Measurements from ENCODE around the gene SUPT6H. TPM values are rescaled to one million over a fixed set of nuclear protein-coding genes. Genes with fewer than 3 reads are reported as not detected.
A peak's percentile ranks its signal among the peaks of the same experiment; 100 is the strongest.

SUPT6H gene
- total RNA-seq, 1 experiment from 2014 or later: 61.3 TPM

DNA sequence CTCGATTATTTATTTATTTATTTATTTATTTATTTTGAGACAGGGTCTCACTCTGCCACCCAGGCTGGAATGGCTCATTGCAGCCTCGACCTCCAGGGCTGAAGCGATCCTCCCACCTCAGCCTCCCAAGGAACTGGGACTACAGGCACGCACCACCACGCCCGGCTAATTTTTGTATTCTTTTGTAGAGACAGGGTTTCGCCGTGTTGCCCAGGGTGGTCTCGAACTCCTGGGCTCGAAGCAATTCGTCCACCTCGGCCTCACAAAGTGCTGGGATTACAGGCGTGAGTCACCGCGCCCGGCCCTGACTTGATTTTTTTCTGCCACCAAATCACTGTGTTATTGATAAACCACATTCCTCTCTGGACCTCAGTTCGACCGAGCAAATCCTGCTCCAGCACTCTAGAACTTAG lies 57.0 kb downstream of the SUPT6H start:
- no peak for ATAC-seq
- TF ChIP-seq IRF2 (CRISPR knock-in tag; IDR thresholded peaks at IDR 0.05; ENCODE audit: borderline replicate concordance, low read depth) (no peak), TEAD4 (CRISPR knock-in tag; IDR thresholded peaks at IDR 0.05) (no peak), CREB1 (CRISPR knock-in tag; IDR thresholded peaks at IDR 0.05) (no peak), SOX15 (CRISPR knock-in tag; IDR thresholded peaks at IDR 0.05) (no peak), TP53 (CRISPR knock-in tag; IDR thresholded peaks at IDR 0.05) (no peak), FOXK1 (CRISPR knock-in tag; IDR thresholded peaks at IDR 0.05) (no peak), SP1 (CRISPR knock-in tag; conservative IDR thresholded peaks at IDR 0.05) (no peak), RELA (CRISPR knock-in tag; IDR thresholded peaks at IDR 0.05; ENCODE audit: borderline replicate concordance) (no peak)
- TF ChIP-seq, protein P1, sequence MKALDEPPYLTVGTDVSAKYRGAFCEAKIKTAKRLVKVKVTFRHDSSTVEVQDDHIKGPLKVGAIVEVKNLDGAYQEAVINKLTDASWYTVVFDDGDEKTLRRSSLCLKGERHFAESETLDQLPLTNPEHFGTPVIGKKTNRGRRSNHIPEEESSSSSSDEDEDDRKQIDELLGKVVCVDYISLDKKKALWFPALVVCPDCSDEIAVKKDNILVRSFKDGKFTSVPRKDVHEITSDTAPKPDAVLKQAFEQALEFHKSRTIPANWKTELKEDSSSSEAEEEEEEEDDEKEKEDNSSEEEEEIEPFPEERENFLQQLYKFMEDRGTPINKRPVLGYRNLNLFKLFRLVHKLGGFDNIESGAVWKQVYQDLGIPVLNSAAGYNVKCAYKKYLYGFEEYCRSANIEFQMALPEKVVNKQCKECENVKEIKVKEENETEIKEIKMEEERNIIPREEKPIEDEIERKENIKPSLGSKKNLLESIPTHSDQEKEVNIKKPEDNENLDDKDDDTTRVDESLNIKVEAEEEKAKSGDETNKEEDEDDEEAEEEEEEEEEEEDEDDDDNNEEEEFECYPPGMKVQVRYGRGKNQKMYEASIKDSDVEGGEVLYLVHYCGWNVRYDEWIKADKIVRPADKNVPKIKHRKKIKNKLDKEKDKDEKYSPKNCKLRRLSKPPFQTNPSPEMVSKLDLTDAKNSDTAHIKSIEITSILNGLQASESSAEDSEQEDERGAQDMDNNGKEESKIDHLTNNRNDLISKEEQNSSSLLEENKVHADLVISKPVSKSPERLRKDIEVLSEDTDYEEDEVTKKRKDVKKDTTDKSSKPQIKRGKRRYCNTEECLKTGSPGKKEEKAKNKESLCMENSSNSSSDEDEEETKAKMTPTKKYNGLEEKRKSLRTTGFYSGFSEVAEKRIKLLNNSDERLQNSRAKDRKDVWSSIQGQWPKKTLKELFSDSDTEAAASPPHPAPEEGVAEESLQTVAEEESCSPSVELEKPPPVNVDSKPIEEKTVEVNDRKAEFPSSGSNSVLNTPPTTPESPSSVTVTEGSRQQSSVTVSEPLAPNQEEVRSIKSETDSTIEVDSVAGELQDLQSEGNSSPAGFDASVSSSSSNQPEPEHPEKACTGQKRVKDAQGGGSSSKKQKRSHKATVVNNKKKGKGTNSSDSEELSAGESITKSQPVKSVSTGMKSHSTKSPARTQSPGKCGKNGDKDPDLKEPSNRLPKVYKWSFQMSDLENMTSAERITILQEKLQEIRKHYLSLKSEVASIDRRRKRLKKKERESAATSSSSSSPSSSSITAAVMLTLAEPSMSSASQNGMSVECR (CRISPR knock-in tag; IDR thresholded peaks at IDR 0.05; ENCODE audit: borderline replicate concordance): no peak
- TF ChIP-seq, protein P2, sequence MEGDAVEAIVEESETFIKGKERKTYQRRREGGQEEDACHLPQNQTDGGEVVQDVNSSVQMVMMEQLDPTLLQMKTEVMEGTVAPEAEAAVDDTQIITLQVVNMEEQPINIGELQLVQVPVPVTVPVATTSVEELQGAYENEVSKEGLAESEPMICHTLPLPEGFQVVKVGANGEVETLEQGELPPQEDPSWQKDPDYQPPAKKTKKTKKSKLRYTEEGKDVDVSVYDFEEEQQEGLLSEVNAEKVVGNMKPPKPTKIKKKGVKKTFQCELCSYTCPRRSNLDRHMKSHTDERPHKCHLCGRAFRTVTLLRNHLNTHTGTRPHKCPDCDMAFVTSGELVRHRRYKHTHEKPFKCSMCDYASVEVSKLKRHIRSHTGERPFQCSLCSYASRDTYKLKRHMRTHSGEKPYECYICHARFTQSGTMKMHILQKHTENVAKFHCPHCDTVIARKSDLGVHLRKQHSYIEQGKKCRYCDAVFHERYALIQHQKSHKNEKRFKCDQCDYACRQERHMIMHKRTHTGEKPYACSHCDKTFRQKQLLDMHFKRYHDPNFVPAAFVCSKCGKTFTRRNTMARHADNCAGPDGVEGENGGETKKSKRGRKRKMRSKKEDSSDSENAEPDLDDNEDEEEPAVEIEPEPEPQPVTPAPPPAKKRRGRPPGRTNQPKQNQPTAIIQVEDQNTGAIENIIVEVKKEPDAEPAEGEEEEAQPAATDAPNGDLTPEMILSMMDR (IDR thresholded peaks at IDR 0.05): no peak
- TF ChIP-seq, protein P3, sequence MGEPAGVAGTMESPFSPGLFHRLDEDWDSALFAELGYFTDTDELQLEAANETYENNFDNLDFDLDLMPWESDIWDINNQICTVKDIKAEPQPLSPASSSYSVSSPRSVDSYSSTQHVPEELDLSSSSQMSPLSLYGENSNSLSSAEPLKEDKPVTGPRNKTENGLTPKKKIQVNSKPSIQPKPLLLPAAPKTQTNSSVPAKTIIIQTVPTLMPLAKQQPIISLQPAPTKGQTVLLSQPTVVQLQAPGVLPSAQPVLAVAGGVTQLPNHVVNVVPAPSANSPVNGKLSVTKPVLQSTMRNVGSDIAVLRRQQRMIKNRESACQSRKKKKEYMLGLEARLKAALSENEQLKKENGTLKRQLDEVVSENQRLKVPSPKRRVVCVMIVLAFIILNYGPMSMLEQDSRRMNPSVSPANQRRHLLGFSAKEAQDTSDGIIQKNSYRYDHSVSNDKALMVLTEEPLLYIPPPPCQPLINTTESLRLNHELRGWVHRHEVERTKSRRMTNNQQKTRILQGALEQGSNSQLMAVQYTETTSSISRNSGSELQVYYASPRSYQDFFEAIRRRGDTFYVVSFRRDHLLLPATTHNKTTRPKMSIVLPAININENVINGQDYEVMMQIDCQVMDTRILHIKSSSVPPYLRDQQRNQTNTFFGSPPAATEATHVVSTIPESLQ (CRISPR knock-in tag; IDR thresholded peaks at IDR 0.05): no peak
- TF ChIP-seq, protein P4, sequence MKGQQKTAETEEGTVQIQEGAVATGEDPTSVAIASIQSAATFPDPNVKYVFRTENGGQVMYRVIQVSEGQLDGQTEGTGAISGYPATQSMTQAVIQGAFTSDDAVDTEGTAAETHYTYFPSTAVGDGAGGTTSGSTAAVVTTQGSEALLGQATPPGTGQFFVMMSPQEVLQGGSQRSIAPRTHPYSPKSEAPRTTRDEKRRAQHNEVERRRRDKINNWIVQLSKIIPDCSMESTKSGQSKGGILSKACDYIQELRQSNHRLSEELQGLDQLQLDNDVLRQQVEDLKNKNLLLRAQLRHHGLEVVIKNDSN (CRISPR knock-in tag; IDR thresholded peaks at IDR 0.05): no peak
- no peaks in the 10 kb centered on the region for H3K9me3 Mint-ChIP-seq
- H3K27ac Mint-ChIP-seq: peak overlapping the region; percentile 100
- no peaks in the 10 kb centered on the region for H3K27me3 Mint-ChIP-seq (ENCODE audit: low read depth)
- H3K4me3 Mint-ChIP-seq: peak overlapping the region; percentile 100
- peaks cover 60% of the 10 kb centered on the region for H3K36me3 Mint-ChIP-seq
- POLR2A ChIA-PET: interaction anchor here (0.7 to 2.5 kb wide), 13 partner anchors 8 to 232 kb away, joined by 3 to 56 read pairs (median 5); partner anchors contain the start of genes FLOT2, NEK8, PHF12 and PROCA1
- CTCF ChIA-PET: interaction anchor here (0.6 to 2.1 kb wide), 23 partner anchors 8 to 900 kb away, joined by 3 to 24 read pairs (median 5); partner anchors contain the start of genes BLTP2, FLOT2, NEK8 and PHF12
- H3K4me1 Mint-ChIP-seq: peaks cover 55% of the 10 kb centered on the region
- no peak for DNase-seq (ENCODE audit: low spot score)

DNA sequence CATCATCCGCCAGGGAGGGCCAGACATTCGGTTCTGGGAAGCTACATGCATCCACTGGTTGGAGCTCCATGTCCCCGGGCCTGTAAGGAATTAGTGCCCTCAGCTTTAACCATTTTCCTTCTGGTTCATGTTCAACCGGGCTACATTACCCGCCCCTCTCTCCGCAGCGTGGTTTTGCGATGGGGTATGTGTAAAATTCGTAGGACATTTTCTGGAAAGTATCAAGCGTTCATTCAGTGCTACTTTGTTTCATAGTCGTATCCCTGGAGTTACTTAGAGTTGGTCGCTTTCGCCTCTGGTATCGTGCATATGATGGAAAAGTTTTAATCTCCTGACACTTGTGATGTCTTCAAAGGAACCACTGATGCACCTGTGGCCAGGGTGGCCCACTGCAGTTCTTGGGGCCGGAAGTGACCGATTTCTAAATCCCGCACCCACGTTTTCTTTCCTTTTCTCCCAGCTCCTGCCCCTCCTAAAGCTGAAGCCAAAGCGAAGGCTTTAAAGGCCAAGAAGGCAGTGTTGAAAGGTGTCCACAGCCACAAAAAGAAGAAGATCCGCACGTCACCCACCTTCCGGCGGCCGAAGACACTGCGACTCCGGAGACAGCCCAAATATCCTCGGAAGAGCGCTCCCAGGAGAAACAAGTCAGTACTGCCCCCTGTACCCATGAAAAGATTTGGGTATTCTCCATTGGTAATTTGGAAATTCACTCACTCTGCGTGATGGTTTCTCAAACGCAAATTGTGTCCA lies 58.4 kb downstream of the SUPT6H start:
- Mint-ChIP-seq H3K36me3 (peaks cover 52% of the 10 kb centered on the region), H3K9me3 (no peaks in the 10 kb centered on the region), H3K4me3 (peak overlapping the region; percentile 100), H3K27ac (peak overlapping the region; percentile 100), H3K27me3 (ENCODE audit: low read depth) (no peaks in the 10 kb centered on the region), H3K4me1 (peaks cover 65% of the 10 kb centered on the region)
- ChIA-PET POLR2A (interaction anchor here (0.6 to 2.5 kb wide), 8 partner anchors 7 to 230 kb away, joined by 3 to 56 read pairs (median 11); partner anchors contain the start of genes NEK8, PHF12 and PROCA1), CTCF (interaction anchor here (1.0 to 2.1 kb wide), 17 partner anchors 8 to 396 kb away, joined by 3 to 24 read pairs (median 5); partner anchors contain the start of genes BLTP2, FLOT2, NEK8 and PHF12)
- DNase-seq (ENCODE audit: low spot score): no peak
- ATAC-seq: no peak
- TF ChIP-seq CREM (CRISPR knock-in tag; IDR thresholded peaks at IDR 0.05): no peak
- peak; percentile 8; the same call in 1 of the 2 replicates for TF ChIP-seq SMAD3 (CRISPR knock-in tag; IDR thresholded peaks at IDR 0.05; ENCODE audit: borderline replicate concordance)
- TF ChIP-seq GRHL2 (CRISPR knock-in tag; IDR thresholded peaks at IDR 0.05; ENCODE audit: insufficient replicate concordance, severe bottlenecking): no peak
- 0 out of 2 replicates have a peak, but pooled peaks have one; percentile 6 for TF ChIP-seq TCF7 (CRISPR knock-in tag; IDR thresholded peaks at IDR 0.05; ENCODE audit: low read depth)
- no peak for TF ChIP-seq SP1 (CRISPR knock-in tag; conservative IDR thresholded peaks at IDR 0.05)
- TF ChIP-seq OVOL2 (CRISPR knock-in tag; IDR thresholded peaks at IDR 0.05; ENCODE audit: borderline replicate concordance): no peak
- TF ChIP-seq, protein P5, sequence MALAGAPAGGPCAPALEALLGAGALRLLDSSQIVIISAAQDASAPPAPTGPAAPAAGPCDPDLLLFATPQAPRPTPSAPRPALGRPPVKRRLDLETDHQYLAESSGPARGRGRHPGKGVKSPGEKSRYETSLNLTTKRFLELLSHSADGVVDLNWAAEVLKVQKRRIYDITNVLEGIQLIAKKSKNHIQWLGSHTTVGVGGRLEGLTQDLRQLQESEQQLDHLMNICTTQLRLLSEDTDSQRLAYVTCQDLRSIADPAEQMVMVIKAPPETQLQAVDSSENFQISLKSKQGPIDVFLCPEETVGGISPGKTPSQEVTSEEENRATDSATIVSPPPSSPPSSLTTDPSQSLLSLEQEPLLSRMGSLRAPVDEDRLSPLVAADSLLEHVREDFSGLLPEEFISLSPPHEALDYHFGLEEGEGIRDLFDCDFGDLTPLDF (CRISPR knock-in tag; IDR thresholded peaks at IDR 0.05): no peak
- TF ChIP-seq ZNF416 (CRISPR knock-in tag; IDR thresholded peaks at IDR 0.05): 0 out of 2 replicates have a peak, but pooled peaks have one; percentile 10
- TF ChIP-seq, protein P6, sequence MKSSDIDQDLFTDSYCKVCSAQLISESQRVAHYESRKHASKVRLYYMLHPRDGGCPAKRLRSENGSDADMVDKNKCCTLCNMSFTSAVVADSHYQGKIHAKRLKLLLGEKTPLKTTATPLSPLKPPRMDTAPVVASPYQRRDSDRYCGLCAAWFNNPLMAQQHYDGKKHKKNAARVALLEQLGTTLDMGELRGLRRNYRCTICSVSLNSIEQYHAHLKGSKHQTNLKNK (CRISPR knock-in tag; IDR thresholded peaks at IDR 0.05): peak; percentile 47; the same call in 1 of the 2 replicates
- TF ChIP-seq PRRX2 (CRISPR knock-in tag; IDR thresholded peaks at IDR 0.05): 0 out of 2 replicates have a peak, but pooled peaks have one; percentile 34
- 0 out of 2 replicates have a peak, but pooled peaks have one; percentile 27 for TF ChIP-seq EMX1 (CRISPR knock-in tag; IDR thresholded peaks at IDR 0.05)
